ENCODE data around the gene CORO1C. TPM values are rescaled to one million over a fixed set of nuclear protein-coding genes. Genes with fewer than 3 reads are reported as not detected.

The CORO1C gene
- total and polyA plus RNA-seq, 9 of the 15 experiments (the other 6 are each of a cell fraction or from before 2014, with no cell fraction given): 55.2 to 280 (median 150) TPM

DNA sequence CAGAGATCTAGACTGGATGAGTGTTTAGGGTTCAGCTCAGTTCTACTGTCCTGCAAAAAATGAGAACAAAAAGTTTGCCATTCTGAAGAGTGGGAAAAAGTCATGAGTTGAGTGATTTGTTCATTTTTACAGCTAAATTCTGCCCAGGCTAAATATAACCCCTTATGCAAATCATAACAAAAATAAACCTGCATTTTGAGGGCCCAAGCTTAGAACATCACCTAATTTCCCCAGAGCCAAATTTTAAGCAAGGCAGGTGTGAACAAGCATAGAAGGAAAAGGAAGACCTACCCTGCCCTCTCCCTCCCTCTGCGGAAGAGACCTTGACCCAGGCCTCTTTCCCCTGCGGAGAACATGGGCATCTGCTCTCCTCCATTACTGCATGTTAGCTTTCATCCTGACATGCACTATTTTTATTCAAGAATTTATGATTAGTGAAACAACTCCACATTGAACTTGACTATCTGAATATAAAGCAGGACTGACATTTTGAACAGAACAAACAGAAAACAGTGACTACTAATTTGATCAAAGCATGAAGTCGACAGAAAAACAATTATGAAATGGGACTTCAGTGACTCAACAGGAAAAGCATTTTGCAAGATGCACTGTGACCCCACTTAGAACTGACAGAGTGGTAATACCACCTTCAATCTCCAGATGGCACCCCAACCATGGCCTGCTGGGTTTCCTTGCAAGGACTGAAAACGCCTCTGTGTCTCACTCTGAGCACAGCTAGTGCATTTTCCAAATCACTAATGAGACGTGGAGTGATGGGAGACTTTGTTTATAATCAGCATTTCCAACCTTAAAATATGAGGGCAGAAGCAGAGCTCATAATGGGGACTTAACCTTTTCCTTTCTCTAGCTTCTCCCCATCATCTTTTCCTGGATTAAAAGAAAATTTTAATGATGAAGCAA, 66.7 kb downstream of the CORO1C start (continued):
- TF ChIP-seq, protein P1, sequence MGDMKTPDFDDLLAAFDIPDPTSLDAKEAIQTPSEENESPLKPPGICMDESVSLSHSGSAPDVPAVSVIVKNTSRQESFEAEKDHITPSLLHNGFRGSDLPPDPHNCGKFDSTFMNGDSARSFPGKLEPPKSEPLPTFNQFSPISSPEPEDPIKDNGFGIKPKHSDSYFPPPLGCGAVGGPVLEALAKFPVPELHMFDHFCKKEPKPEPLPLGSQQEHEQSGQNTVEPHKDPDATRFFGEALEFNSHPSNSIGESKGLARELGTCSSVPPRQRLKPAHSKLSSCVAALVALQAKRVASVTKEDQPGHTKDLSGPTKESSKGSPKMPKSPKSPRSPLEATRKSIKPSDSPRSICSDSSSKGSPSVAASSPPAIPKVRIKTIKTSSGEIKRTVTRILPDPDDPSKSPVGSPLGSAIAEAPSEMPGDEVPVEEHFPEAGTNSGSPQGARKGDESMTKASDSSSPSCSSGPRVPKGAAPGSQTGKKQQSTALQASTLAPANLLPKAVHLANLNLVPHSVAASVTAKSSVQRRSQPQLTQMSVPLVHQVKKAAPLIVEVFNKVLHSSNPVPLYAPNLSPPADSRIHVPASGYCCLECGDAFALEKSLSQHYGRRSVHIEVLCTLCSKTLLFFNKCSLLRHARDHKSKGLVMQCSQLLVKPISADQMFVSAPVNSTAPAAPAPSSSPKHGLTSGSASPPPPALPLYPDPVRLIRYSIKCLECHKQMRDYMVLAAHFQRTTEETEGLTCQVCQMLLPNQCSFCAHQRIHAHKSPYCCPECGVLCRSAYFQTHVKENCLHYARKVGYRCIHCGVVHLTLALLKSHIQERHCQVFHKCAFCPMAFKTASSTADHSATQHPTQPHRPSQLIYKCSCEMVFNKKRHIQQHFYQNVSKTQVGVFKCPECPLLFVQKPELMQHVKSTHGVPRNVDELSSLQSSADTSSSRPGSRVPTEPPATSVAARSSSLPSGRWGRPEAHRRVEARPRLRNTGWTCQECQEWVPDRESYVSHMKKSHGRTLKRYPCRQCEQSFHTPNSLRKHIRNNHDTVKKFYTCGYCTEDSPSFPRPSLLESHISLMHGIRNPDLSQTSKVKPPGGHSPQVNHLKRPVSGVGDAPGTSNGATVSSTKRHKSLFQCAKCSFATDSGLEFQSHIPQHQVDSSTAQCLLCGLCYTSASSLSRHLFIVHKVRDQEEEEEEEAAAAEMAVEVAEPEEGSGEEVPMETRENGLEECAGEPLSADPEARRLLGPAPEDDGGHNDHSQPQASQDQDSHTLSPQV (IDR thresholded peaks at IDR 0.05): peak; percentile 54
- TF ChIP-seq ARID1B (IDR thresholded peaks at IDR 0.05) (0 out of 2 replicates have a peak, but pooled peaks have one; percentile 12), ZSCAN29 (IDR thresholded peaks at IDR 0.05) (no peak), FOXK1 (CRISPR knock-in tag; IDR thresholded peaks at IDR 0.05; ENCODE audit: borderline replicate concordance) (no peak), ZNF24 (IDR thresholded peaks at IDR 0.05) (no peak), ZNF146 (CRISPR knock-in tag; IDR thresholded peaks at IDR 0.05; ENCODE audit: unreplicated experiment) (no peak), POLR2H (tag; IDR thresholded peaks at IDR 0.05; ENCODE audit: low read depth) (no peak; the same call in 1 of the 2 replicates), HNRNPUL1 (IDR thresholded peaks at IDR 0.05; ENCODE audit: low read length) (no peak), WHSC1 (IDR thresholded peaks at IDR 0.05; ENCODE audit: low read length) (no peak), ZNF551 (CRISPR knock-in tag; IDR thresholded peaks at IDR 0.05) (no peak), CC2D1A (IDR thresholded peaks at IDR 0.05) (peak; percentile 88), CXXC5 (CRISPR knock-in tag; IDR thresholded peaks at IDR 0.05) (no peak), SNIP1 (IDR thresholded peaks at IDR 0.05; ENCODE audit: low read depth) (no peak), CTBP1 (IDR thresholded peaks at IDR 0.05; ENCODE audit: borderline replicate concordance) (peak; percentile 24; the same call in 1 of the 2 replicates), L3MBTL2 (IDR thresholded peaks at IDR 0.05) (no peak), SOX6 (IDR thresholded peaks at IDR 0.05) (peak; percentile 39; the same call in 1 of the 2 replicates), MYC (IDR thresholded peaks at IDR 0.05; ENCODE audit: low read depth, low read length) (no peak), MYC (CRISPR knock-in tag; IDR thresholded peaks at IDR 0.05; ENCODE audit: borderline replicate concordance, low read depth) (no peak)
- TF ChIP-seq, protein P2, sequence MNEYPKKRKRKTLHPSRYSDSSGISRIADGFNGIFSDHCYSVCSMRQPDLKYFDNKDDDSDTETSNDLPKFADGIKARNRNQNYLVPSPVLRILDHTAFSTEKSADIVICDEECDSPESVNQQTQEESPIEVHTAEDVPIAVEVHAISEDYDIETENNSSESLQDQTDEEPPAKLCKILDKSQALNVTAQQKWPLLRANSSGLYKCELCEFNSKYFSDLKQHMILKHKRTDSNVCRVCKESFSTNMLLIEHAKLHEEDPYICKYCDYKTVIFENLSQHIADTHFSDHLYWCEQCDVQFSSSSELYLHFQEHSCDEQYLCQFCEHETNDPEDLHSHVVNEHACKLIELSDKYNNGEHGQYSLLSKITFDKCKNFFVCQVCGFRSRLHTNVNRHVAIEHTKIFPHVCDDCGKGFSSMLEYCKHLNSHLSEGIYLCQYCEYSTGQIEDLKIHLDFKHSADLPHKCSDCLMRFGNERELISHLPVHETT (CRISPR knock-in tag; conservative IDR thresholded peaks at IDR 0.05 in 1 of 2, IDR thresholded peaks at IDR 0.05 in 1 of 2): no peak
- TF ChIP-seq, protein P3, sequence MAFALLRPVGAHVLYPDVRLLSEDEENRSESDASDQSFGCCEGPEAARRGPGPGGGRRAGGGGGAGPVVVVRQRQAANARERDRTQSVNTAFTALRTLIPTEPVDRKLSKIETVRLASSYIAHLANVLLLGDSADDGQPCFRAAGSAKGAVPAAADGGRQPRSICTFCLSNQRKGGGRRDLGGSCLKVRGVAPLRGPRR (CRISPR knock-in tag; IDR thresholded peaks at IDR 0.05): no peak
- TF ChIP-seq, protein P4, sequence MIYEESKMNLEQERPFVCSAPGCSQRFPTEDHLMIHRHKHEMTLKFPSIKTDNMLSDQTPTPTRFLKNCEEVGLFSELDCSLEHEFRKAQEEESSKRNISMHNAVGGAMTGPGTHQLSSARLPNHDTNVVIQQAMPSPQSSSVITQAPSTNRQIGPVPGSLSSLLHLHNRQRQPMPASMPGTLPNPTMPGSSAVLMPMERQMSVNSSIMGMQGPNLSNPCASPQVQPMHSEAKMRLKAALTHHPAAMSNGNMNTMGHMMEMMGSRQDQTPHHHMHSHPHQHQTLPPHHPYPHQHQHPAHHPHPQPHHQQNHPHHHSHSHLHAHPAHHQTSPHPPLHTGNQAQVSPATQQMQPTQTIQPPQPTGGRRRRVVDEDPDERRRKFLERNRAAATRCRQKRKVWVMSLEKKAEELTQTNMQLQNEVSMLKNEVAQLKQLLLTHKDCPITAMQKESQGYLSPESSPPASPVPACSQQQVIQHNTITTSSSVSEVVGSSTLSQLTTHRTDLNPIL (CRISPR knock-in tag; IDR thresholded peaks at IDR 0.05): no peak
